DMS 273 (cell line): ENCODE data around the gene PRDX1.
A peak's percentile ranks its signal among the peaks of the same experiment; 100 is the strongest.
"Not testable (repeated sequence)": the region's sequence is repeated elsewhere in the genome, so short reads cannot be mapped to it uniquely, and the experiment has no call there.

Experiments
- DNase-seq: peaks from one replicate; lab custom pipeline; 2025; ENCODE audit not compliant: unreplicated experiment; lab: John Stamatoyannopoulos, UW

The PRDX1 gene

GRCh38 chr1:45507195-45507594 is 14.5 kb downstream of the PRDX1 start:
- no peak for DNase-seq

- no peak for DNase-seq
Measured at GRCh38 chr1:45503462-45504360, 18.0 kb downstream of the PRDX1 start.

GRCh38 chr1:45501505-45501859 is 20.2 kb downstream of the PRDX1 start:
- no peak for DNase-seq

GRCh38 chr1:45499415-45499769 is 22.3 kb downstream of the PRDX1 start:
- no peak for DNase-seq

GRCh38 chr1:45498279-45498678 is 23.4 kb downstream of the PRDX1 start:
- no peak for DNase-seq

GRCh38 chr1:45493116-45493697 is 28.5 kb downstream of the PRDX1 start:
- peak; percentile 73 for DNase-seq

- no peak for DNase-seq
Measured at GRCh38 chr1:45492691-45493090, 29.0 kb downstream of the PRDX1 start.

- no peak for DNase-seq
Measured at GRCh38 chr1:45491487-45492260, 30.0 kb downstream of the PRDX1 start.

GRCh38 chr1:45490626-45491486 is 30.8 kb downstream of the PRDX1 start, which contains the start of gene TESK2:
Gene TESK2 (minus strand): TSS chr1:45491163. CDS start chr1:45457785, 33,378 bp downstream.
- DNase-seq = peak; percentile 98

- peak; percentile 54 for DNase-seq
Measured at GRCh38 chr1:45490121-45490625, 31.5 kb downstream of the PRDX1 start.

GRCh38 chr1:45489379-45489778 is 32.3 kb downstream of the PRDX1 start:
- not testable (repeated sequence) for DNase-seq

GRCh38 chr1:45488666-45489377 is 32.9 kb downstream of the PRDX1 start:
- no peak for DNase-seq

- DNase-seq = no peak
Measured at GRCh38 chr1:45485949-45486348, 35.7 kb downstream of the PRDX1 start.

- no peak for DNase-seq
Measured at GRCh38 chr1:45479039-45479748, 42.5 kb downstream of the PRDX1 start.

GRCh38 chr1:45478121-45478814 is 43.4 kb downstream of the PRDX1 start:
- no peak for DNase-seq

GRCh38 chr1:45477646-45478045 is 44.0 kb downstream of the PRDX1 start:
- no peak for DNase-seq

- not testable (repeated sequence) for DNase-seq
Measured at GRCh38 chr1:45474194-45474593, 47.5 kb downstream of the PRDX1 start.

- no peak for DNase-seq
Measured at GRCh38 chr1:45473302-45473701, 48.4 kb downstream of the PRDX1 start.

- no peak for DNase-seq
Measured at GRCh38 chr1:45470306-45470798, 51.3 kb downstream of the PRDX1 start.
